ENCODE results near the gene PARVG. TPM values are rescaled to one million over a fixed set of nuclear protein-coding genes. Genes with fewer than 3 reads are reported as not detected.
A peak's percentile ranks its signal among the peaks of the same experiment; 100 is the strongest.

The PARVG gene, protein sequence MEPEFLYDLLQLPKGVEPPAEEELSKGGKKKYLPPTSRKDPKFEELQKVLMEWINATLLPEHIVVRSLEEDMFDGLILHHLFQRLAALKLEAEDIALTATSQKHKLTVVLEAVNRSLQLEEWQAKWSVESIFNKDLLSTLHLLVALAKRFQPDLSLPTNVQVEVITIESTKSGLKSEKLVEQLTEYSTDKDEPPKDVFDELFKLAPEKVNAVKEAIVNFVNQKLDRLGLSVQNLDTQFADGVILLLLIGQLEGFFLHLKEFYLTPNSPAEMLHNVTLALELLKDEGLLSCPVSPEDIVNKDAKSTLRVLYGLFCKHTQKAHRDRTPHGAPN
- 0.44 TPM in 2 replicates for total RNA-seq (2011; cell fraction: chromatin; rRNA removed; ENCODE audit: low replicate concordance)
- total RNA-seq (2011; cell fraction: nucleolus; rRNA removed) = 0.13 and 0.67 TPM in 2 replicates
- total RNA-seq (2011; cell fraction: nucleoplasm; rRNA removed) = 0.23 and 0.51 TPM in 2 replicates
- not detected in 2 replicates for total RNA-seq (2014; rRNA removed)
- total RNA-seq (2014; rRNA removed; fragmentation: Illumina TruSeq; extraction: Trizol) = not detected in 2 replicates
- not detected in 2 replicates for total RNA-seq (2015; rRNA removed; fragmentation: Illumina TruSeq; extraction: Trizol)
- total RNA-seq (2021) = 0.20 and 0.35 TPM in 2 replicates
- 0.04 TPM in 1 of 2 replicates, not detected in the other for polyA plus RNA-seq (2011; rRNA removed)
- polyA plus RNA-seq (2011; cell fraction: cytosol; rRNA removed) = 0.09 and 0.27 TPM in 2 replicates
- polyA plus RNA-seq (2011; cell fraction: nucleus; rRNA removed) = 0.20 and 0.51 TPM in 2 replicates
- 0.13 and 0.19 TPM in 2 replicates for polyA plus RNA-seq (2012)
- polyA plus RNA-seq (2014; fragmentation: Illumina TruSeq; extraction: Trizol) = not detected in 2 replicates
- not detected for polyA plus RNA-seq (2014; fragmentation: Nextera tagmentation; extraction: Ambion mirVana)
- not detected in 2 replicates for polyA plus RNA-seq (2014; rRNA removed)
- 0.07 TPM in 1 of 2 replicates, not detected in the other for polyA minus RNA-seq (2011; rRNA and poly(A)+ RNA removed)
- not detected in 2 replicates for polyA minus RNA-seq (2011; cell fraction: cytosol; rRNA and poly(A)+ RNA removed)
- under 0.01 and 0.22 TPM in 2 replicates for polyA minus RNA-seq (2011; cell fraction: nucleus; rRNA and poly(A)+ RNA removed)
- percentile 25 among the genes with signal in this experiment for Bru-seq, nascent RNA
- BruChase-seq, experiment 1, labeled RNA remaining after a 2-hour chase = percentile 24 among the genes with signal in this experiment
- BruChase-seq, experiment 2, labeled RNA remaining after a 6-hour chase = percentile 21 among the genes with signal in this experiment
- long read RNA-seq, experiment 1 = 0 reads
- long read RNA-seq, experiment 2 = 0 reads
- long read RNA-seq, experiment 3 = 0 reads

DNA sequence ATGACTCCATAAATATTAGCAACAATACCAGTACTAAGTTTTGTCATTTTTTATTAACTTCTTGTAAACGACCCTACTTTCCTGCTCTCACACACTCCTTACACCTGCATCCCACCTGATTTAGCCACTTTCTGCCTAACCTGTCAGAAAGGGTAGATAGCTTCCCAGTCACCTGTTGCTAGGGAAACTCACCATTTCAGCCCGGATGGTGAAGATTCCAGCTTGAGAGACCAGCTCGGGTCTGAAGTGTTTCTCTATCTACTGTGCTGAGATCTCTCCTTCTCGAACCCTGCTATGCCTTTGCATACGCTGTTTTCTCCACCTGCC is at the start of gene PARVG:
TSS of gene PARVG (plus strand) at position 220 of the 327 bp plus-strand sequence. CDS start 2,405 bp downstream, outside the sequence.
- CTCF ChIA-PET (ENCODE audit: low intra/inter-chr PET ratio) = no interaction called here
- Histone ChIP-seq H3K9me1 (ENCODE audit: control insufficient read depth, insufficient read depth, low read length) (no peaks in the 10 kb centered on the region), H3K27ac (ENCODE audit: extremely low read depth, low read depth, low read length) (no peak within 1 kb of the TSS), H3K4me2 (ENCODE audit: insufficient read depth, low read length) (no peak within 1 kb of the TSS), H3K9ac (ENCODE audit: insufficient read depth in 1 of 2, low read depth in 2 of 2, low read length in 2 of 2) (no peak within 1 kb of the TSS), H4K20me1 (replicated peaks; ENCODE audit: control insufficient read depth, insufficient read depth, low read length) (peaks cover 4% of the 10 kb centered on the region; the same call in 1 of the 2 replicates), H3K9me3 (replicated peaks; ENCODE audit: control insufficient read depth, insufficient read depth, low read depth, low read length) (no peaks in the 10 kb centered on the region), H3K79me2 (ENCODE audit: control insufficient read depth, insufficient read depth, low read length) (no peaks in the 10 kb centered on the region), H3K36me3 (ENCODE audit: control insufficient read depth, insufficient read depth, low read length) (no peaks in the 10 kb centered on the region), H3K27me3 (ENCODE audit: control insufficient read depth in 2 of 2, insufficient read depth in 2 of 2, low read length in 2 of 2) (peaks cover 19 to 40% of the 10 kb centered on the region in 2 experiments; a peak in 4 of 5 replicates), H3K4me3 (no peak within 1 kb of the TSS), H2AFZ (ENCODE audit: low read depth, low read length) (no peak within 1 kb of the TSS), H3K4me1 (replicated peaks in 1 of 2; ENCODE audit: control insufficient read depth in 2 of 2, insufficient read depth in 2 of 2, low read length in 2 of 2) (peaks cover 0 to 11% of the 10 kb centered on the region in 2 experiments; a peak in 2 of 5 replicates)
- FAIRE-seq = no peak
- BruUV-seq (replicated peaks) = no TSS peak
- 0 out of 2 replicates have a peak, but pooled peaks have one; percentile 17 for TF ChIP-seq CREM (IDR thresholded peaks at IDR 0.05; ENCODE audit: low read depth)
- no peak for TF ChIP-seq ATF1 (CRISPR knock-in tag; IDR thresholded peaks at IDR 0.05)
- TF ChIP-seq ATF1 (tag; IDR thresholded peaks at IDR 0.05) = 0 out of 2 replicates have a peak, but pooled peaks have one; percentile 18
- peak; percentile 93 for TF ChIP-seq RFX5 (IDR thresholded peaks at IDR 0.05; ENCODE audit: low read depth, low read length)
- no peak for TF ChIP-seq KAT7 (CRISPR knock-in tag; IDR thresholded peaks at IDR 0.05; ENCODE audit: borderline replicate concordance)
- DNase-seq (ENCODE audit: extremely low read depth in 1 of 4, low spot score in 3 of 4) = no peak
- ATAC-seq = no peak; the same call in 2 of the 3 replicates
- intact Hi-C loops (cut with micrococcal nuclease) (no loop called here), in situ Hi-C loops (cut with MboI) (no loop called here)
- POLR2A ChIA-PET = no interaction called here
- 2% methylated on average over 5 of the region's 5 CpGs for WGBS (ENCODE audit: insufficient coverage, low coverage, missing lambda C conversion rate)

All from K562 (cell line).